ENCODE measurements around the gene TTLL7.

The TTLL7 gene, protein sequence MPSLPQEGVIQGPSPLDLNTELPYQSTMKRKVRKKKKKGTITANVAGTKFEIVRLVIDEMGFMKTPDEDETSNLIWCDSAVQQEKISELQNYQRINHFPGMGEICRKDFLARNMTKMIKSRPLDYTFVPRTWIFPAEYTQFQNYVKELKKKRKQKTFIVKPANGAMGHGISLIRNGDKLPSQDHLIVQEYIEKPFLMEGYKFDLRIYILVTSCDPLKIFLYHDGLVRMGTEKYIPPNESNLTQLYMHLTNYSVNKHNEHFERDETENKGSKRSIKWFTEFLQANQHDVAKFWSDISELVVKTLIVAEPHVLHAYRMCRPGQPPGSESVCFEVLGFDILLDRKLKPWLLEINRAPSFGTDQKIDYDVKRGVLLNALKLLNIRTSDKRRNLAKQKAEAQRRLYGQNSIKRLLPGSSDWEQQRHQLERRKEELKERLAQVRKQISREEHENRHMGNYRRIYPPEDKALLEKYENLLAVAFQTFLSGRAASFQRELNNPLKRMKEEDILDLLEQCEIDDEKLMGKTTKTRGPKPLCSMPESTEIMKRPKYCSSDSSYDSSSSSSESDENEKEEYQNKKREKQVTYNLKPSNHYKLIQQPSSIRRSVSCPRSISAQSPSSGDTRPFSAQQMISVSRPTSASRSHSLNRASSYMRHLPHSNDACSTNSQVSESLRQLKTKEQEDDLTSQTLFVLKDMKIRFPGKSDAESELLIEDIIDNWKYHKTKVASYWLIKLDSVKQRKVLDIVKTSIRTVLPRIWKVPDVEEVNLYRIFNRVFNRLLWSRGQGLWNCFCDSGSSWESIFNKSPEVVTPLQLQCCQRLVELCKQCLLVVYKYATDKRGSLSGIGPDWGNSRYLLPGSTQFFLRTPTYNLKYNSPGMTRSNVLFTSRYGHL

DNA sequence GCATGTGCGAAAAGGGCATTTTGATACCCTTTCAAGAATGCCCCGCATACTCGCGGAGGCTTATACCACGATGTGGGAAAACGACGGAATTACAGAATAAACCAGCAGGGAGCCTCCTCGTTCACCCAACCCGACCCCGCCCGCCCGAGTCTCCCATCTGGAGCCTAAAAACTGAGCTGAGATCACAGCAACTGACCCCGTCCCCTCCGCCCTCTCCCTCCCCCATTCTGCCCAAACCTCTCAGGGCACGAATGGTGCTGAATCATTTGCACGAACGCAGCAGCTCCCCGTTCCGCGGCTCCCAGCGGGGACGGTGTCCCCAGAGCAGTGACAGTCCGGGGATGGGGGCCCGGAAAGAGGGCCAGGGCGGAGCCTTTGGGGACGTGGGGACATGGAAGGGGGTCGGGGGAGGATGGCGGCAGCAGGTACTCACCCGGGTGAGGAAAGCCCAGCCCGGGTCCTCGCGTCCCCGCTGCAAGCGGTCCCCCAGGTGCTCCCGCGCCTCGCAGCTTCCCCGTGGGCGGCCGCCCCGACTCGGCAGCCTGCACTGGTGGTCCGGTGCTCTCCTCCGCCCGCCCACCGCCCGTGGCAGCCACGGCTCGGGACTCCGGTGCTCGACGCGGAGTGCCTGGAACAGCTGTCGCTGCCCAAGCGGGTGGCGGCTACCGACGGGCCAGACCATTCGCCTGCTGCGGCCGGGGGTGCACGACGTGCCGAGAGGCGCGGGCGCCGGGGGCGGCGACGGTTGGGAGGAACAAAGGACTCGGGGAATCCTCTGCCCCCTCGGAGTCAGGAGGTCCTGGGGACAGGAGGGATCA is at the start of gene TTLL7:
TTLL7 (minus strand) TSS at position 635 of the 818 bp plus-strand sequence. CDS start 46,921 bp downstream, outside the sequence.
- DNase-seq (ENCODE audit: low read depth in 1 of 2, low spot score in 1 of 2): peak; percentile 24 to 30

DNA sequence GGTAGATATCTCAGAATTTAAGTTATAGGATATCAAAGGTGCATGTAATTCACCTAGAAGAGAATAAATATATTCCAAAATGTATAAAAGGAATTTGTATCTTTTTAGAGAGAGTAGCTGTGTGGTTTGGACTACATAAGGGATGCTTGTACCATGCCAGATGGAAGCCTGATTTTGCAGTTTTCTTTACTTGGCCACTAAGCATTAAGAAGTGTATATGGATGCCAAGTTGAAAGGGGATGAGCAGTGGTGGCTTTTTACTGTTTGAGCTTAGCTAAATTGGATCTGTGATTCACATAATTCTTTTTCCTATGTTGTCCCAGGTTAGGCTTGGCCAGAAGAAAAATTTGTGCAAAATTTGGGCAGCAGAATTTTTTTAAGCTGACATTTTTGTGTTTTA is 43.5 kb upstream of the TTLL7 start:
- DNase-seq (ENCODE audit: low read depth in 1 of 2, low spot score in 1 of 2): no peak

DNA sequence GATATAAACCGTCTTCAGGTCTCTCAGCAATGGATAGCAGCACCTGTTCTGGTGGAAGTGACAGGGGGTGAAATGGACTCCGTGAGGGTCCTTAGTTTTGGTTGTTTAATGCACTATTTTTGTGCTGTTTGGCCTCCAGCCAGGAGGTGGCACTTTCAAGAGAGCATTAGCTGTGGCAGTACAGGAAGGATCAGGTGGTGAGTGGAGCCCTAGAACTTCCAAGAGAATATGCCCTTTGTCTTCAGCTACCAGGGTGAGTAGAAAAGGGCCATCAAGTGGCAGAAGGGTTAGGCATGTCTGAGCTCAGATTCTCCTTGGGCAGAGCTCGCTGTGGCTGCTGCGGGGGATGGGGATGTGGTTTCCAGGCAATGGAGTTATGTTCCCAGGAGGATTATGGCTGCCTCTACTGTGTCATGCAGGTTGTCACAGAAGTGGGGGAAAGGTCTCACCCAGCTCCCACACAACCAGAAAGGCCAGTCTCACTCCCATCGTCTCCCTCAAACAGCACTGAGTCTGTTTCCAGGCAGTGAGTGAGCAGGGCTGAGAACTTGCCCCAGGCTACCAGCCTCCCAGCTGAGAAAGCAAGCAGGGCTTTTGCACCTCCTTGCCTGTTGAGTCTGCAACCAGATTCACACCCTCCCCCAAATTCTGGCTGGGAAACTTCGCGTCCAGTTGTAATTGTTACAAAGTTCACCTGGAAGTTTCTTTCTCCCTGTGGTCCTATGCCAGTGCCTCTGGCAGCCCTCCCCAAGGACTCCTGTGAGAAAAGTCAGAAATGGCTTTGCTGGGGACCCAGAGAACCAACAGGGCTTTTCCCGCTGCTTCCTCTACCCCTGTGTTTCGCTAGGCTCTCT is 39.1 kb upstream of the TTLL7 start:
- no peak for DNase-seq (ENCODE audit: low read depth in 1 of 2, low spot score in 1 of 2)

DNA sequence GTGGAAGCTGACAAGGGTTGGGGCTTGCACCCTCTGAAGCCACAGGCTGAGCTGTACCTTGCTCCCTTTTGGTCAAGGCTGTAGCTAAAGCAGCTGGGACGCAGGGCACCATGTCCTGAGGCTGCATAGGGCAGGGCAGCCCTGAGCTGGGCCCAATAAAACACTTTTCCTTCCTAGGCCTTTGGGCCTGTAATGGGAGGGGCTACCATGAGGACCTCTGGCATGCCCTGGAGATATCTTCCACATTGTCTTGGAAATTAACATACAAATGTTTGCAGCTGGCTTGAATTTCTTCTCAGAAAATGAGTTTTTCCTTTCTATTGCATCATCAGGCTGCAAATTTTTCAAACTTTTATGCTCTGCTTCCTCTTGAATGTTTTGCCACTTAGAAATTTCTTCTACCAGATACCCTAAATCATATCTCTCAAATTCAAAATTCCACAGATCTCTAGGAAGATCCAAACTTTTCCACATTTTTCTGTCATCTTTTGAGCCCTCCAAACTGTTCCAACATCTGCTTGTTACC is 32.9 kb upstream of the TTLL7 start:
- DNase-seq (ENCODE audit: low read depth in 1 of 2, low spot score in 1 of 2): no peak

DNA sequence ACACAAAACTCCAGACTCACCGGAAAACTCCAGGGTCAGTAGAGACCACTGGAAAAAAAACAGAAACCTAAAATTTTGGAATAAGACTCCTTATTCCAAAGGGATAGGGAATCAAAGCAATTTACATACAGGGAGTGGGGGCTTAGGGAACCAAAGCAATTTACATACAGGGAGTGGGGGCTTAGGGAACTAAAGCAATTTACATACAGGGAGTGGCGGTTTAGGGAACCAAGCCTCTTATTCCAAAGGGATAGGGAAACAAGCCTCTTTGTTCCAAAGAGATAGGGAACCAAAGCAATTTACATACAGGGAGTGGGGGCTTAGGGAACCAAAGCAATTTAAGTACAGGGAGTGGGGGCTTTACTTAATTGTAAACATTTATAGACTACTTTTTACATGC is 28.4 kb upstream of the TTLL7 start:
- DNase-seq (ENCODE audit: low read depth in 1 of 2, low spot score in 1 of 2): no peak

DNA sequence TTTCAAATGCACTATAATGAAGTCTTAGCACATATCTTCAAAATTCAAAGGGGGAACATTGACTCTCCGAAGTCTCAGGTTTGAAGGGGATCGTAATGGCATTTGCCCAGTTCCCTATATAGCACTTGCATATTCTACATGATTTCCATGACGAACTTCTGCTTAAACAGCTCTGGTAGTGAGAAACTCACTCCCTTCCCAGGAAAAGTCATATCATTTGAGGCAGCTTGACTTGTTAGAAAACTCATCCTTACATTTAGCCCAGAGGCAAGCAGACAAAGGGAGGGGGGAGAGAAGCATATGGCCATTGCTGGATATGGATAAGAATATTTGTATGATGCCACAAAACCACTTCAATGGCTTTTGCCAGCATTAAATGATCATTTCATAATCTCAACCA is 27.0 kb upstream of the TTLL7 start:
- no peak for DNase-seq (ENCODE audit: low read depth in 1 of 2, low spot score in 1 of 2)

DNA sequence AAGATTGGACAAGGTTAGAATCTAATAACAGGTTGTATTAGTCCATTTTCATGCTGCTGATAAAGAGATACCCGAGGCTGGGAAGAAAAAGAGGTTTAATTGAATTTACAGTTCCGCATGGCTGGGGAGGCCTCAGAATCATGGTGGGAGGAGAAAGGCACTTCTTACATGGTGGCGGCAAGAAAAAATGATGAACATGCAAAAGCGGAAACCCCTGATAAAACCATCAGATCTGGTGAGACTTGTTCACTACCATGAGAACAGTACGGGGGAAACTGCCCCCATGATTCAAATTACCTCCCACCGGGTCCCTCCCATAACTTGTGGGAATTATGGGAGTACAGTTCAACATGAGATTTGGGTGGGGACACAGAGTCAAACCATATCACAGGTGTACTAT is 22.9 kb upstream of the TTLL7 start:
- no peak for DNase-seq (ENCODE audit: low read depth in 1 of 2, low spot score in 1 of 2)

DNA sequence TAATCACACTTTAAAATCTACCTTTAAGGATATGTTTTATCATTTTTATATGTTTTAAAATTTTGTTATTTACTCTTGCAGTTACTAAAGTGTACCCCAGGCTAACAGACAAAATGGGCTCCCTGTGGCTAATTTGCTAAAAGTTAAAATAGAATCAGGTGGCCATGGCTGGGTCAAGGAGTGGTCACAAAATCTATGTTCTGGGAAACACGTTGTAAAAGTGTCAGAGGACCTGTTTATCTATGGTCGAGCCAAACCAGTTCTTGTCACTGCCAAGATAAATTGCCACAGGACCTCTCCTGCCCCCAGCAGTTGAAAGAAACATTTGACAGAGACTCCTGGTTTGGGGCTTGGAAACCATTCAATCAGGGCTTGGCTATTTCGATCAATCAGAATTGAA is 21.2 kb upstream of the TTLL7 start:
- DNase-seq (ENCODE audit: low read depth in 1 of 2, low spot score in 1 of 2): no peak

DNA sequence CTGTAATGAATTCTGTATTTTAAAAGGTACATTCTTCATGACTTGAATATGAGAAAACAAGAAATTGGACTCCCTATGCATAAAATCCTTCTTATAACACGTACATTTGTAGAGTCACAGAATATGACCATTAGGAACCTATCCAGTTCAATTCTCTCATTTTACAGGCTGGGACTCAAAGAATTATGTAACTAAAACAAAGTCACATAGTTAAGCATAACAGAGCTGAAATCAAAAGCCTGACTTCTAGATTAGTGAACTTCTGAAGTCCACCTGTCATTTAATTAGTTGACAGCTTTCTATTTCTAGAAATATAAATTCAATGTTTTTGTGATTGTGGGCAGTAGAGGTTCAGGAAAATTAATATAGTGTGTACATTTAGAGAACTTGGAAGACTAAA is 20.3 kb upstream of the TTLL7 start:
- DNase-seq (ENCODE audit: low read depth in 1 of 2, low spot score in 1 of 2): no peak

DNA sequence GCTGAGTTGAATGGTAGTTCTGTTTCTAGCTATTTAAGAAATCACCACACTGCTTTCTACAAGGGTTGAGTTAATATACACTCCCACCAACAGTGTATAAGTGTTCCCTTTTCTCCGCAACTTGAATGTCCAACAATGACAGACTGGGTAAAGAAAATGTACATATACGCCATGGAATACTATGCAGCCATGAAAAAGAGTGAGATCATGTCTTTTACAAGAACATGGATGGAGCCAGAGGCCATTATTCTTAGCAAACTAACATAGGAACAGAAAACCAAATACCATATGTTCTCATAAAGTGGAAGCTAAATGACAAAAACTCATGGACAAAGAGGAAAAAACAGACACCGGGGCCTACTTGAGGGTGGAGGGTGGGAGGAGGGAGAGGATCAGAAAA is 14.8 kb upstream of the TTLL7 start:
- DNase-seq (ENCODE audit: low read depth in 1 of 2, low spot score in 1 of 2): no peak

DNA sequence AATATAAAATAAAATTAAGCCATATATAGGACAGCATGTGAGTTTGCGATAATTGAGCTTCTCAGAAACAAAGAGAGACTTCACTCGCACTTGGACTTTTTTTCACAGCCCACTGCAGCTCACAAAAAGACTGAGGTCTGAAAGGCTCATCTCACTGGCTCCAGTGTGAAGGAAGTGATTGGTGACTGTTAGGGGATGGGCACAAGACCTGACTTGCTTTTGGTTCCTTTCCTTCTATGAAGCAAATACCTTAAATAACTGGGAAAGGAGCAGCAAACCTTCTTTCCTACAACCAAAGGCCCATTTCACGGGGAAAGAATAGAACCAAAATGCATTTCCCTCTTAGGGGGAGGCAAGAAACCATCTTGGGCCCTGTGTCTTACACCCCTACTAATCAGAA is 13.1 kb upstream of the TTLL7 start:
- DNase-seq (ENCODE audit: low read depth in 1 of 2, low spot score in 1 of 2): no peak

DNA sequence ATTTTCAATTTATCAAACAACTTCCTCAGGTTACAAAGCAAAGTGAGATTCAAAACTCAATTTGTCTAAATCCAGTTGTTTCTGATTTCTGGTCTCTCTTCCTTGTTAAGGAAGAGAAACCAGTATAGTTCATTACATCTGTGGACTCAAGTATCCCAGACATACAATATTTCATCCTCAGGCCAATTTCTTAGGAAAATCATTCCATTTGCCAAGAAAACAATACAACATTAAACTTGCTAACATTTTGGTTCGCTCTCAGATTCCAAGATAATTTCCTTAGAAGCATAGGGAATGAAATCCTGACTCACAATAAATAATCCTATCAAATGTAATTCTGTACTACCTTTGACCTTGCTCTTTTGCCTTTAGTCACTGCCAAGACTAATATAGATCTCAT is 11.2 kb upstream of the TTLL7 start:
- no peak for DNase-seq (ENCODE audit: low read depth in 1 of 2, low spot score in 1 of 2)

DNA sequence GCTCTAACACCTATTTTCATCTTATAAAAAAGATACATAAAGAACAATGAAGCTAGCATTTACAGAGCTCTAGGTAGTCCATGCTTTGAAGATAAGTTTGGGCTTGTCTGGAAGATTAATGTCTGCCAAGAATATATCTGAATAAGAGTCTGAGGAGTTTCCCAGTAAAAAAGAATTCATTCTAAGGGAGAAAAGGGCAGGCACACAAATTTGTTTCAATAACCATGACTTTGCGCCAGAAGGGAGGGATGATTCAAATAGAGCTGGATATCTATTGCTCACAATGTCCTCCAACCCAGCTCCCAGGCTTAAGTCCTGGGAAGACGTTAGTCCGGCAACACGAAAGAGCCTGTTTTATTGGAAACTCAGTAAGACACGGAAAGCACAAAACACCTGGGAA is 9.7 kb upstream of the TTLL7 start:
- DNase-seq (ENCODE audit: low read depth in 1 of 2, low spot score in 1 of 2): no peak

DNA sequence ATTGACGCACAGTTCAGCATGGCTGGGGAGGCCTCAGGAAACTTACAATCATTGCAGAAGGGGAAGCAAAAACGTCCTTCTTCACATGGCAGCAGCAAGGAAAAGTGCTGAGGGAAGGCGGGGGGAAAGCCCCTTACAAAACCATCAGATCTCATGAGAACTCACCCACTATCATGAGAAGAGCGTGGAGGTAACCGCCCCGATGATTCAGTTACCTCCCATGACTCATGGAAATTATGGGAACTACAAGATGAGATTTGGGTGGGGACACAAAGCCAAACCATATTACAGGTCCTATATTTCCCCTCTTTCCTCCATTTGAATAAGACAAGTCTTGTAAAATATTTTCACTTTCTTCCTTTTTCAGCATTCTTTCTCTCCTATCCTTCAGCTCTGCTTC is 7.7 kb upstream of the TTLL7 start:
- DNase-seq (ENCODE audit: low read depth in 1 of 2, low spot score in 1 of 2): no peak

DNA sequence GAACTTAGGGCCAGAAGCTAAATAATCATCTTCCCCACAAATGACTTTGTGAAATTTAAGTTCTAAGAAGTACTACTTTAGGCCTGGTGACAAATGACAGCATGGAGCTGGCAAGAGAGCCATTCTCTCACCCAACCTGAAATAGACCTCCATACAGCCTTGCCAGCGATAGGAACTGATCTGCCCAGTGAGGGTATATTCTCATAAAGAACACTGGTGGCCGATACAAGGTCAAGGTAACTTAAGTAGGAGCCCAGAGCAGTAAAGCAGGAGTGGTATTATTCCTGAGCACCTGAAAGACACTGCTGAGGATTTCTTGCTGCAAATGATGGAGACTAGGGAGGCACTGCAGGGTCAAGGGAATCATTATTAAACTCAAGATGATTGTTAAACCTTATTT is 2.6 kb upstream of the TTLL7 start:
- DNase-seq (ENCODE audit: low read depth in 1 of 2, low spot score in 1 of 2): no peak

DNA sequence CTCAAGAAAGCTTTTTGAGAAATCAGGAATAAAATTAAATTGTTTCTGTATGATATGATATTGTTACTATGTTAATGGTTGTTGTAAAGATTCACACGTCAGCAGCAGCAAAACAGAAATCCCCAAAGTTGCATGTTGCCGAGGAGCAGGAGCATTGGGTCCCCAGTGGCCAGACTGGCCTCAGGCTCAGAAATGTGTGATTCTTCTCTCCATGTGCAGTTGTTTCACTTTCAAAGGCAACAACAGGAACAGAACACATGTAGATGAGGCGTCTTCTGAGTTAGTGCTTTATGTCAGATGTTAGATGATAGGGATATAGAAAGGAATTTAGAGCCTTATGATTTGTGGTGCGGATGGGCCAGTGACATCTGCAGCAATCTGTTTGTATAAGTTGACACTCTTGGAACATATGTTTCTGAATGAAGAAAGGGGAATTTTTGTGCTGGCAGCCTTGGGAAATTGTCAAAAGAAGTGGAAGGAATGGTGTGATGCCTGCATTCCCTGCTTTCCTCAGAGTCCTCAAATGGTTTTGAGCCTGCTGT is 2.1 kb upstream of the TTLL7 start:
- no peak for DNase-seq (ENCODE audit: low read depth in 1 of 2, low spot score in 1 of 2)

DNA sequence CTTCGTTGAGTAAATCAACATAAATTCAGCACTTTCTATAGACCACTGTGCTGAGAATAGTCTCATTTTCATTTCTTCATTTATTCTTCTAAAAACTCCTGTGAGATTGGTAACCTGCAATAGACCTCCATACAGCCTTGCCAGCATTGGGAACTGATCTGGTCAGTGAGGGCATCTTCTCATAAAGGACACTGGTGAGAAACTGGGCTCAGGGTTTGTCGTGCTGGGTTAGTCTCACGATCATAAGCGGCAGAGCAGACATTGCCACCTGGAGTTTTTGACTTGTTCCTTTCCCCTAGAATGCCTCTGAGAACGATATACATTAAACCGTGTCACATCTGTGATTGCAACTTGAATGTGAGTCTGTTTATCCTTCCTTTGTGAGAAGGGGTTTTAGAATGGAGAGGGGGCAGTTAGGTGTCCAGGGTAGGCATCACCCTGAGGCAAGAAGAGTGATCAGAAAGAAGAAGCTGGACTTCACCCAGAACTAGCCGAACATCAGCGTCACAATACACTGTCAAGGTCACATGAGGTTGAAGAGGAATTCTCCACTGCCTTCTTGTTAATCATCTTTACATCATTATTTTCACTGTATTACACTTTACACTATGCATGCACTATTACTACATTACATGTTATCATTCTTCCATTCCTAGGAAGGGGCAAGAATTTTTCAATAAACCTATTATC is 1.4 kb upstream of the TTLL7 start:
- no peak for DNase-seq (ENCODE audit: low read depth in 1 of 2, low spot score in 1 of 2)

DNA sequence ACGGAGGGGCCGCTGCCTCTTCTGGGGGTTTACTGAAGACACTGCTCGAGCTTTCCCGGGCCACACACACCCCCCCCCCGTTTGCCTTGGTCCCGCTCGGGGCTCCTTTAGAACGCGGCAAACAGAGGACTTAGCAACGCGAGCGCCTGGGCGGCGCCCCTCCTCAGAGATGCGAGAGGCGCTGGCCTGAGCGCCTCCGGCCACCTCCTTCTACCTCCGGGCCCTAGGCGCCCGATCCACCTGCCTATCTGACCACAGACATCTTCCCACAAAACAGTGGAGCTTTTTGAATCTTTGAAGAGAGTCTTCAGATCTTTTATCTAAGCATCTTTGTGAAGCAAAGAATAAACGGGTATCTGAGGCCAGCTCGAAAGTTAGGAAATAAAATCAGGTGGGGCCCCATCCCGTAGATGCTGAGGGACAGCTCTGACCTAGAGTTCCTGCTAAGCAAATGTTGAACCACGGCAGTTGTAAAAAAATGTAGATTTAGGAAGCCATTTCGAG is 436 bp upstream of the TTLL7 start:
- peak in 1 of 2 donors; percentile 20 for DNase-seq (ENCODE audit: low read depth in 1 of 2, low spot score in 1 of 2)

DNA sequence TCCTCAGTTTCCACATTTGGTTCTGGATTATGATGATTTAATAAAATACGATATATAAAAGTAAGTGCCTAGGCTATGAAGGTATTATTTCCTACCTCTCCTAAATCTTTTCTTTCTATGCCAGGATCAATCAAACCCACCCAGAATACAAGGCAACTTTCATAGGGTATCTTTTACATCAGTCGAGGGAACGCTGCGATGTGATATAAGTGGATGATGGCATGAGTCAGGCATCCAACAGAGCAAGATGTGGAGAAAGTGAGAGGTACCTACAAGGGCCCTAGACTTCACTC is 781 bp downstream of the TTLL7 start:
- DNase-seq (ENCODE audit: low read depth in 1 of 2, low spot score in 1 of 2): no peak
